H9 (cell line): ENCODE results near the gene TRMU. TPM values are rescaled to one million over a fixed set of nuclear protein-coding genes. Genes with fewer than 3 reads are reported as not detected.

Experiments
- DNase-seq: peaks from one replicate; pipeline ENCODE4 v3.0.0-alpha.2; 2017
- H2AFZ ChIP-seq: one replicate; pipeline ENCODE4 v1.6.1; 2013; ENCODE audit warnings: mild to moderate bottlenecking, low read length, control low read depth, moderate library complexity
- H2AK5ac ChIP-seq: 2 replicates; pipeline ENCODE4 v1.6.1; 2013; ENCODE audit warnings: low read length, control low read depth, mixed read lengths; ENCODE audit not compliant: insufficient read length
- H2BK120ac ChIP-seq: one replicate; pipeline ENCODE4 v1.6.1; 2013; ENCODE audit warnings: low read depth, mild to moderate bottlenecking, low read length, control low read depth, inconsistent platforms; ENCODE audit not compliant: poor library complexity, severe bottlenecking
- H2BK12ac ChIP-seq: 2 replicates; pipeline ENCODE4 v1.6.1; 2013; ENCODE audit warnings: low read length, control low read depth, mixed read lengths, low read depth; ENCODE audit not compliant: insufficient read length
- H2BK15ac ChIP-seq: 2 replicates; pipeline ENCODE4 v1.6.1; 2013; ENCODE audit warnings: low read depth, low read length, control low read depth
- H2BK20ac ChIP-seq: one replicate; pipeline ENCODE4 v1.6.1; 2013; ENCODE audit warnings: low read depth, mild to moderate bottlenecking, low read length, control low read depth, inconsistent platforms; ENCODE audit not compliant: poor library complexity, severe bottlenecking
- H2BK5ac ChIP-seq: 2 replicates; pipeline ENCODE4 v1.6.1; 2013; ENCODE audit warnings: low read length, control low read depth, mixed read lengths; ENCODE audit not compliant: insufficient read length
- H3K14ac ChIP-seq: 2 replicates; pipeline ENCODE4 v1.6.1; 2013; ENCODE audit warnings: low read length, control low read depth; ENCODE audit not compliant: insufficient read depth
- H3K18ac ChIP-seq: 2 replicates; pipeline ENCODE4 v1.6.1; 2013; ENCODE audit warnings: low read depth, mild to moderate bottlenecking, mixed read lengths, low read length, control low read depth; ENCODE audit not compliant: insufficient read length
- H3K23ac ChIP-seq: 2 replicates; pipeline ENCODE4 v1.6.1; 2013; ENCODE audit warnings: low read length, control low read depth, mixed read lengths, low read depth; ENCODE audit not compliant: insufficient read length
- H3K23me2 ChIP-seq: 2 replicates; pipeline ENCODE4 v1.6.1; 2013; ENCODE audit warnings: low read depth, mild to moderate bottlenecking, mixed read lengths, low read length, control low read depth; ENCODE audit not compliant: insufficient read length, poor library complexity, severe bottlenecking
- H3K27ac ChIP-seq: 2 replicates; pipeline ENCODE4 v1.5.1; 2013; ENCODE audit warnings: low read length, control low read depth, mixed read lengths, low read depth; ENCODE audit not compliant: insufficient read length
- H3K27me3 ChIP-seq: 2 replicates; pipeline ENCODE4 v1.6.1; 2013; ENCODE audit warnings: low read length, control low read depth, inconsistent platforms; ENCODE audit not compliant: insufficient read depth
- H3K4ac ChIP-seq: 2 replicates; pipeline ENCODE4 v1.6.1; 2013; ENCODE audit warnings: low read depth, mild to moderate bottlenecking, control low read depth, inconsistent platforms, low read length, moderate library complexity
- H3K4me1 ChIP-seq: 2 replicates; pipeline ENCODE4 v1.6.1; 2013; ENCODE audit warnings: low read length, control low read depth, inconsistent platforms; ENCODE audit not compliant: insufficient read depth
- H3K4me2 ChIP-seq: 2 replicates; pipeline ENCODE4 v1.6.1; 2013; ENCODE audit warnings: low read length, control low read depth, mixed read lengths; ENCODE audit not compliant: insufficient read length, insufficient read depth
- H3K56ac ChIP-seq: 2 replicates; pipeline ENCODE4 v1.6.1; 2013; ENCODE audit warnings: low read depth, mild to moderate bottlenecking, mixed read lengths, low read length, control low read depth; ENCODE audit not compliant: insufficient read length
- H3K79me1 ChIP-seq: 2 replicates; pipeline ENCODE4 v1.6.1; 2013; ENCODE audit warnings: low read depth, mild to moderate bottlenecking, moderate library complexity, low read length, control low read depth, inconsistent platforms; ENCODE audit not compliant: insufficient read depth, poor library complexity, severe bottlenecking
- H3K79me2 ChIP-seq: 2 replicates; pipeline ENCODE4 v1.6.1; 2013; ENCODE audit warnings: low read length, control low read depth, inconsistent platforms; ENCODE audit not compliant: insufficient read depth
- H3K9ac ChIP-seq: 2 replicates; pipeline ENCODE4 v1.6.1; 2013; ENCODE audit warnings: low read length, control low read depth, mixed read lengths; ENCODE audit not compliant: insufficient read length; ENCODE audit errors: extremely low read depth
- H3K9me3 ChIP-seq: one replicate; pipeline ENCODE4 v1.6.1; 2013; ENCODE audit warnings: low read depth, low read length, inconsistent platforms; ENCODE audit not compliant: control insufficient read depth
- H3T11ph ChIP-seq: one replicate; pipeline ENCODE4 v1.6.1; 2013; ENCODE audit warnings: mild to moderate bottlenecking, low read length, control low read depth, inconsistent platforms
- H4K20me1 ChIP-seq: one replicate; pipeline ENCODE4 v1.6.1; 2013; ENCODE audit not compliant: control insufficient read depth, insufficient read length, insufficient read depth
- H4K5ac ChIP-seq: 2 replicates; pipeline ENCODE4 v1.6.1; 2013; ENCODE audit warnings: low read depth, mild to moderate bottlenecking, mixed read lengths, low read length, control low read depth; ENCODE audit not compliant: insufficient read length
- H4K8ac ChIP-seq: replicated peaks from 2 replicates; pipeline ENCODE4 v1.6.1; 2013; ENCODE audit warnings: low read length, control low read depth, mixed read lengths, low read depth; ENCODE audit not compliant: insufficient read length
- H4K91ac ChIP-seq: 2 replicates; pipeline ENCODE4 v1.6.1; 2013; ENCODE audit warnings: low read depth, mild to moderate bottlenecking, moderate library complexity, mixed read lengths, low read length, control low read depth; ENCODE audit not compliant: insufficient read length
- H3K27ac Mint-ChIP-seq, 3 experiments: 2 replicates in 2 of 3; 3 replicates in 1 of 3; pipeline ENCODE4 v1.8.0; 2020 to 2021; ENCODE audit warnings: mixed read lengths in 3 of 3, mild to moderate bottlenecking in 1 of 3, moderate library complexity in 1 of 3
- H3K27me3 Mint-ChIP-seq: 2 replicates; pipeline ENCODE4 v1.8.0; 2021; ENCODE audit warnings: low read depth, mild to moderate bottlenecking, moderate library complexity, mixed read lengths
- H3K36me3 Mint-ChIP-seq, 3 experiments: 2 replicates in 2 of 3; 3 replicates in 1 of 3; pipeline ENCODE4 v1.8.0; 2020 to 2021; ENCODE audit warnings: low read depth in 3 of 3, mixed read lengths in 3 of 3; ENCODE audit not compliant: insufficient read depth in 1 of 3
- H3K4me1 Mint-ChIP-seq, 2 experiments: 2 replicates each; pipeline ENCODE4 v1.8.0; 2020; ENCODE audit warnings: mixed read lengths in 2 of 2
- H3K4me3 Mint-ChIP-seq, 2 experiments: 2 replicates in 1 of 2; 3 replicates in 1 of 2; pipeline ENCODE4 v1.8.0; 2020 to 2021; ENCODE audit warnings: mild to moderate bottlenecking in 2 of 2, mixed read lengths in 2 of 2, moderate library complexity in 1 of 2
- H3K9me3 Mint-ChIP-seq, 2 experiments: 2 replicates in 1 of 2; 3 replicates in 1 of 2; pipeline ENCODE4 v1.8.0; 2020; ENCODE audit warnings: mild to moderate bottlenecking in 2 of 2, mixed read lengths in 2 of 2, moderate library complexity in 1 of 2
- WGBS: extraction: QIAGEN DNeasy Blood & Tissue Kit; methylation state at CpG from one replicate; pipeline ENCODE4 v1.1.7; 2013; ENCODE audit warnings: missing lambda C conversion rate, low lambda C conversion rate, mixed read lengths; ENCODE audit not compliant: insufficient read length; ENCODE audit errors: extremely low coverage; 5-methylcytosine and 5-hydroxymethylcytosine counted together
- total RNA-seq: library from RNA; stranded (reverse); gene quantifications from 2 replicates; pipeline ENCODE4 v1.2.1, GENCODE V29; 2021
- TF ChIP-seq, protein P1 (sequence below): fragments of 200-600 bp; sonication (generic); conservative IDR thresholded peaks from 3 replicates; pipeline ENCODE4 v1.8.0; 2021; ENCODE audit warnings: antibody characterized with exemption, mild to moderate bottlenecking

The TRMU gene
- total RNA-seq, 1 experiment from 2014 or later = 86.3 TPM

DNA sequence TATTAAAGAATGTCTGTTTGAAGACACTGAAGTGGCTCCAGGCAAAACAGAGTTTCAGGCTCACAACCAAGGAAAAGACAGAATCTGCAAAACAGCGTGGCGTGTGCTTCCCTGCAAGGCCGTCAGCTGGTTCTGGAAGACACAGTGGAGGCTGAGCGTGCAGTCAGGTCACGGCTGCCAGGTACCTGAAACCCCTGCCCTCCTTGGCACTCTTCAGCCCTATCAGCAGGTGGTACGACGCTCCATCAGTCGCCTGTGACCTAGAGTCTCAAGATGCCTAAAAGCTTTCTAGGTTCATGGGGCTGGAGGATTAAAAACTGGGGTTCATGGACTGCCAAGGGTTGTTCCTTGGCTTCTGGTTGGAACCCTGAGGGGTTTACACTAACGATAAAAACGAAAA lies 65.9 kb downstream of the TRMU start:
- Histone ChIP-seq H3K27ac (no peak overlapping the region), H3K4me1 (no peaks in the 10 kb centered on the region), H3K23ac (no peak overlapping the region), H2AK5ac (no peak overlapping the region), H3K27me3 (no peaks in the 10 kb centered on the region), H3K56ac (no peak overlapping the region), H3K4ac (no peak overlapping the region), H3K79me2 (no peaks in the 10 kb centered on the region), H2BK120ac (no peak overlapping the region), H3K79me1 (no peaks in the 10 kb centered on the region), H2BK12ac (no peak overlapping the region), H2BK15ac (no peak overlapping the region), H3K18ac (no peak overlapping the region), H3K23me2 (no peaks in the 10 kb centered on the region), H2BK5ac (no peak overlapping the region), H4K5ac (no peak overlapping the region), H3K9me3 (no peaks in the 10 kb centered on the region), H2AFZ (no peak overlapping the region), H3K4me2 (no peak overlapping the region), H3K9ac (no peak overlapping the region), H4K8ac (no peak overlapping the region), H3K14ac (no peak overlapping the region), H3T11ph (no peak overlapping the region), H2BK20ac (no peak overlapping the region), H4K91ac (no peak overlapping the region), H4K20me1 (no peaks in the 10 kb centered on the region)
- no peaks in the 10 kb centered on the region for H3K27me3 Mint-ChIP-seq
- H3K4me1 Mint-ChIP-seq = no peaks in the 10 kb centered on the region
- TF ChIP-seq, protein P1, sequence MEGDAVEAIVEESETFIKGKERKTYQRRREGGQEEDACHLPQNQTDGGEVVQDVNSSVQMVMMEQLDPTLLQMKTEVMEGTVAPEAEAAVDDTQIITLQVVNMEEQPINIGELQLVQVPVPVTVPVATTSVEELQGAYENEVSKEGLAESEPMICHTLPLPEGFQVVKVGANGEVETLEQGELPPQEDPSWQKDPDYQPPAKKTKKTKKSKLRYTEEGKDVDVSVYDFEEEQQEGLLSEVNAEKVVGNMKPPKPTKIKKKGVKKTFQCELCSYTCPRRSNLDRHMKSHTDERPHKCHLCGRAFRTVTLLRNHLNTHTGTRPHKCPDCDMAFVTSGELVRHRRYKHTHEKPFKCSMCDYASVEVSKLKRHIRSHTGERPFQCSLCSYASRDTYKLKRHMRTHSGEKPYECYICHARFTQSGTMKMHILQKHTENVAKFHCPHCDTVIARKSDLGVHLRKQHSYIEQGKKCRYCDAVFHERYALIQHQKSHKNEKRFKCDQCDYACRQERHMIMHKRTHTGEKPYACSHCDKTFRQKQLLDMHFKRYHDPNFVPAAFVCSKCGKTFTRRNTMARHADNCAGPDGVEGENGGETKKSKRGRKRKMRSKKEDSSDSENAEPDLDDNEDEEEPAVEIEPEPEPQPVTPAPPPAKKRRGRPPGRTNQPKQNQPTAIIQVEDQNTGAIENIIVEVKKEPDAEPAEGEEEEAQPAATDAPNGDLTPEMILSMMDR = no peak
- H3K27ac Mint-ChIP-seq = no peak overlapping the region
- no peak for DNase-seq
- H3K9me3 Mint-ChIP-seq = no peaks in the 10 kb centered on the region
- H3K36me3 Mint-ChIP-seq = peaks cover 0 to 6% (median 1%) of the 10 kb centered on the region in 3 experiments; a peak in 2 of 7 replicates
- no peak overlapping the region for H3K4me3 Mint-ChIP-seq
- WGBS = no CpG with 5 or more reads among the region's 10 CpGs
